HCT116 (cell line): ENCODE data around the gene SLMAP. TPM values are rescaled to one million over a fixed set of nuclear protein-coding genes. Genes with fewer than 3 reads are reported as not detected.

ENCODE experiments used
- ATAC-seq: fragments of 200-7000 bp; cut with Tn5 transposase; 2 replicates; pipeline ENCODE4 v1.9.1; 2020; ENCODE audit warnings: mild to moderate bottlenecking, moderate library complexity
- BruUV-seq: library from RNA; stranded (reverse); fragments of 400-500 nt; replicated peaks from 2 replicates; lab custom pipeline; 2021; lab: Mats Ljungman, UMichigan
- CTCF ChIA-PET: fragments of 300-600 bp; sonication (Branson Sonifier 250); formaldehyde crosslinking; loops from one replicate; lab custom pipeline; 2021; ENCODE audit warnings: antibody characterized with exemption; lab: Charles Lee
- POLR2A ChIA-PET: fragments of 300-600, 350-600 bp; sonication (Branson Sonifier 250); formaldehyde crosslinking; loops from one replicate; lab custom pipeline; 2021; ENCODE audit warnings: antibody characterized with exemption; lab: Charles Lee
- RAD21 ChIA-PET, 2 experiments: fragments of 300-600 bp; sonication (Branson Sonifier 250); formaldehyde crosslinking; loops; one replicate each; lab custom pipeline; 2023; ENCODE audit warnings: low total read pairs in 2 of 2; ENCODE audit not compliant: uncharacterized antibody in 2 of 2, unreplicated experiment in 2 of 2, low non-redundant PET in 1 of 2; lab: Charles Lee
- DNase-seq: peaks from one replicate; pipeline ENCODE4 v3.0.0-alpha.2; 2010; ENCODE audit warnings: low read depth, low spot score
- H2AFZ ChIP-seq: fragments of 200-600 bp; shearing (Covaris generic), sonication (generic); 2 replicates; pipeline ENCODE4 v1.6.1; 2017; ENCODE audit warnings: low read depth, mixed run types, mixed read lengths, antibody characterized with exemption, low read length; ENCODE audit not compliant: poor library complexity, severe bottlenecking
- H3K27ac ChIP-seq: 2 replicates; pipeline ENCODE4 v1.5.1; 2012; ENCODE audit warnings: low read depth, low read length
- H3K27me3 ChIP-seq: fragments of 200-600 bp; sonication (generic); 2 replicates; pipeline ENCODE4 v1.6.1; 2016; ENCODE audit warnings: mixed run types, low read length, mixed read lengths; ENCODE audit not compliant: insufficient read depth
- H3K36me3 ChIP-seq, 2 experiments: fragments of 200-500 bp in 1 of 2; fragments of 200-600 bp in 1 of 2; sonication (Bioruptor generic) in 1 of 2; sonication (generic) in 1 of 2; 2 replicates each; pipeline versions ENCODE4 v1.5.1 to v1.6.1; 2014 to 2016; ENCODE audit warnings: low read length in 2 of 2, inconsistent platforms in 1 of 2, mixed read lengths in 1 of 2, mixed run types in 1 of 2; ENCODE audit not compliant: insufficient read depth in 2 of 2, control insufficient read depth in 1 of 2
- H3K4me1 ChIP-seq, 2 experiments: fragments of 200-600 bp in 1 of 2; sonication (generic) in 1 of 2; 2 replicates each; pipeline versions ENCODE4 v1.5.1 to v1.6.1; 2012 to 2017; ENCODE audit warnings: low read length in 2 of 2, inconsistent platforms in 1 of 2, mild to moderate bottlenecking in 1 of 2, mixed read lengths in 1 of 2, mixed run types in 1 of 2, moderate library complexity in 1 of 2; ENCODE audit not compliant: insufficient read depth in 2 of 2, control insufficient read depth in 1 of 2
- H3K4me2 ChIP-seq: fragments of 200-600 bp; sonication (generic); 2 replicates; pipeline ENCODE4 v1.6.1; 2017; ENCODE audit warnings: mixed run types, low read length, mixed read lengths
- H3K4me3 ChIP-seq, 2 experiments: fragments of 200-600 bp in 1 of 2; sonication (generic) in 1 of 2; replicated peaks in 1 of 2; 2 replicates each; pipeline ENCODE4 v1.5.1; 2011 to 2016; ENCODE audit warnings: low read length in 2 of 2, control low read depth in 1 of 2, low read depth in 1 of 2, mild to moderate bottlenecking in 1 of 2, mixed read lengths in 1 of 2, mixed run types in 1 of 2
- H3K79me2 ChIP-seq: fragments of 200-600 bp; sonication (generic); 2 replicates; pipeline ENCODE4 v1.6.1; 2017; ENCODE audit warnings: mild to moderate bottlenecking, mixed run types, low read length, moderate library complexity, mixed read lengths; ENCODE audit not compliant: insufficient read depth
- H3K9ac ChIP-seq: fragments of 200-600 bp; sonication (generic); 2 replicates; pipeline ENCODE4 v1.6.1; 2016; ENCODE audit warnings: low read length, mixed read lengths
- H3K9me2 ChIP-seq: fragments of 200-600 bp; sonication (generic), shearing (Covaris generic); 2 replicates; pipeline ENCODE4 v1.6.1; 2017; ENCODE audit warnings: mixed run types, mild to moderate bottlenecking, moderate library complexity; ENCODE audit not compliant: insufficient read depth
- H3K9me3 ChIP-seq, 2 experiments: fragments of 200-500 bp in 1 of 2; fragments of 200-600 bp in 1 of 2; sonication (Bioruptor generic) in 1 of 2; sonication (generic) in 1 of 2; 2 replicates each; pipeline ENCODE4 v1.6.1; 2014 to 2017; ENCODE audit warnings: low read length in 2 of 2, mixed read lengths in 2 of 2, inconsistent platforms in 1 of 2, low read depth in 1 of 2, mild to moderate bottlenecking in 1 of 2, mixed run types in 1 of 2, moderate library complexity in 1 of 2; ENCODE audit not compliant: control insufficient read depth in 1 of 2, insufficient read depth in 1 of 2
- H4K20me1 ChIP-seq: fragments of 200-600 bp; sonication (generic), shearing (Covaris generic); 2 replicates; pipeline ENCODE4 v1.6.1; 2017; ENCODE audit warnings: mixed run types, mild to moderate bottlenecking, moderate library complexity; ENCODE audit not compliant: insufficient read depth
- CBX3 ChIP-seq: IDR thresholded peaks from 2 replicates; pipeline ENCODE4 v1.6.1; 2012; ENCODE audit warnings: low read depth
- CTCF ChIP-seq, 3 experiments: fragments of 200-600 bp in 1 of 3; sonication (generic) in 1 of 3; IDR thresholded peaks in 2 of 3; conservative IDR thresholded peaks in 1 of 3; 2 replicates each; pipeline ENCODE4 v1.5.1; 2012 to 2017; ENCODE audit warnings: low read depth in 2 of 3, low read length in 2 of 3, antibody characterized with exemption in 1 of 3, borderline replicate concordance in 1 of 3, control low read depth in 1 of 3, mild to moderate bottlenecking in 1 of 3, mixed read lengths in 1 of 3, mixed run types in 1 of 3, moderate library complexity in 1 of 3; ENCODE audit not compliant: insufficient read depth in 1 of 3
- EGR1 ChIP-seq: IDR thresholded peaks from 2 replicates; pipeline ENCODE4 v1.6.1; 2012; ENCODE audit warnings: low read depth
- EZH2phosphoT487 ChIP-seq: fragments of 200-600 bp; IDR thresholded peaks from 2 replicates; pipeline ENCODE4 v1.6.1; 2018; ENCODE audit warnings: antibody characterized with exemption, borderline replicate concordance
- POLR2A ChIP-seq: IDR thresholded peaks from 2 replicates; pipeline ENCODE4 v1.7.0; 2011; ENCODE audit warnings: borderline replicate concordance; ENCODE audit not compliant: insufficient read depth, insufficient read length; ENCODE audit errors: extremely low read depth
- POLR2AphosphoS5 ChIP-seq: IDR thresholded peaks from 2 replicates; pipeline ENCODE4 v1.6.1; 2011; ENCODE audit warnings: mild to moderate bottlenecking, low read depth, low read length, moderate library complexity
- SIN3A ChIP-seq: IDR thresholded peaks from 2 replicates; pipeline ENCODE4 v1.6.1; 2012; ENCODE audit warnings: low read depth
- TCF7L2 ChIP-seq: IDR thresholded peaks from 2 replicates; pipeline ENCODE4 v1.7.0; 2011; ENCODE audit warnings: borderline replicate concordance, inconsistent platforms; ENCODE audit not compliant: insufficient read depth, insufficient read length; ENCODE audit errors: extremely low read depth
- ZBTB33 ChIP-seq: IDR thresholded peaks from 2 replicates; pipeline ENCODE4 v1.6.1; 2011; ENCODE audit warnings: mild to moderate bottlenecking, low read length, moderate library complexity; ENCODE audit not compliant: insufficient replicate concordance; ENCODE audit errors: extremely low read depth
- ZFX ChIP-seq: fragments of 450-650 bp; IDR thresholded peaks from 2 replicates; pipeline ENCODE4 v1.6.1; 2017
- ZNF274 ChIP-seq: fragments of 200-500 bp; sonication (Bioruptor generic); IDR thresholded peaks from 2 replicates; pipeline ENCODE4 v1.6.1; 2014; ENCODE audit warnings: mild to moderate bottlenecking, low read depth, low read length, inconsistent platforms
- intact Hi-C: fragments of 100-400 bp; cut with micrococcal nuclease; formaldehyde crosslinking; loops from 2 replicates; pipeline ENCODE4 v1.10.0; 2022
- total RNA-seq: library from RNA; stranded (reverse); gene quantifications from one replicate; pipeline ENCODE4 v1.2.1, GENCODE V29; 2021; ENCODE audit not compliant: unreplicated experiment
- TF ChIP-seq, protein P1 (sequence below): IDR thresholded peaks from 2 replicates; pipeline ENCODE4 v1.6.1; 2012

SLMAP gene
- total RNA-seq, 1 experiment from 2014 or later, result 81.0 TPM

GRCh38 chr3:57756528-57757401 is 656 bp downstream of the SLMAP start:
- Histone ChIP-seq H2AFZ (no peak overlapping the region), H3K4me1 (peaks cover 24 to 53% of the 10 kb centered on the region in 2 experiments), H3K27ac (peak overlapping the region; percentile 82), H3K9ac (peak overlapping the region; percentile 92), H3K9me2 (no peaks in the 10 kb centered on the region), H4K20me1 (no peaks in the 10 kb centered on the region), H3K4me2 (peak overlapping the region; percentile 73), H3K9me3 (no peaks in the 10 kb centered on the region), H3K36me3 (peaks cover 10 to 23% of the 10 kb centered on the region in 2 experiments), H3K79me2 (peaks cover 56% of the 10 kb centered on the region), H3K27me3 (no peaks in the 10 kb centered on the region), H3K4me3 (peak overlapping the region; percentile 79 to 82)
- TF ChIP-seq ZFX (peak; percentile 87), SIN3A (no peak)
- ChIA-PET CTCF (no interaction called here), RAD21 (no interaction called here), POLR2A (interaction anchor here (1.0 to 1.2 kb wide), 5 partner anchors 19 to 161 kb away, joined by 3 to 4 read pairs (median 3); no protein-coding TSS in a partner anchor)
- intact Hi-C loops, result loop anchor here (2.0 kb wide), 1 partner anchor 48 kb away; no protein-coding TSS in a partner anchor
- ATAC-seq, result peak; percentile 30
- BruUV-seq, result no TSS peak
- DNase-seq, result no peak

DNA sequence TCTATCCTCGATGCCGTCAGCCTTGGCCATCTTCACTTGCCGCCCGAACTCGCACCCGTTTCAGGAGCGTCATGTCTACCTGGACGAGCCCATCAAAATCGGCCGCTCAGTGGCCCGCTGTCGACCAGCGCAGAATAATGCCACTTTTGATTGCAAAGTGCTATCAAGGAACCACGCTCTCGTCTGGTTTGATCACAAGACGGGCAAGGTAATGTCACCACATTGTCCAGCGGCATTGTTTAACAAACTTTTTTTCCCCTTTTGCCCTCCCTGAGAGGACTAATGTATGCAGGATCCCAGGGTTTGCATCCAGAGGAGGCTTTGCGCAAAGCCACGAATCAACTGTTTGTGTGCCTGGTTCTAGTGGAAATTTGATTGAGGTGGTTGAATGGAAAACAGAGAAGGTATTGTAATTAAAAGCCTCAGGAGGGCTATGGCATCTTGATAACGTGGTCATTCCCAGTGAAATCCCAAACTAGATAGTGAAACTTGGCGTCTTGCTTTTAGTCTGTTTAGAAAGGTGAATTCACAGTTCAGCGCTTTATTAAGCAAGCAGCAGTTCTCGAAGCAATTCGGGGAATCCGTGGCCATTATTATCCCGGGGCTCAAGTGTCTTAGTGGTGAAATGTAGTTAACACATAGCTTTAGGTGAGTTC is 1.7 kb downstream of the SLMAP start:
- TSS peak; percentile 51 for BruUV-seq
- intact Hi-C loops, result loop anchor here (2.0 kb wide), 1 partner anchor 47 kb away; no protein-coding TSS in a partner anchor
- Histone ChIP-seq H3K9ac (peak overlapping the region; percentile 92), H3K79me2 (peaks cover 64% of the 10 kb centered on the region), H3K4me2 (peak overlapping the region; percentile 73), H3K27me3 (no peaks in the 10 kb centered on the region), H3K4me1 (peaks cover 16 to 43% of the 10 kb centered on the region in 2 experiments), H2AFZ (no peak overlapping the region), H3K27ac (no peak overlapping the region), H3K36me3 (peaks cover 10 to 26% of the 10 kb centered on the region in 2 experiments), H3K4me3 (peak overlapping the region; percentile 79 to 82), H3K9me2 (no peaks in the 10 kb centered on the region), H3K9me3 (no peaks in the 10 kb centered on the region), H4K20me1 (no peaks in the 10 kb centered on the region)
- DNase-seq, result no peak
- ChIA-PET CTCF (no interaction called here), POLR2A (no interaction called here), RAD21 (interaction anchor here in 1 of 2 experiments (0.7 kb wide), 1 partner anchor 62 kb away, joined by 4 read pairs; no protein-coding TSS in a partner anchor)
- no peak for ATAC-seq
- TF ChIP-seq EZH2phosphoT487 (no peak), CBX3 (no peak), CTCF (IDR thresholded peaks at IDR 0.05 in 2 of 3, conservative IDR thresholded peaks at IDR 0.05 in 1 of 3; ENCODE audit: borderline replicate concordance in 1 of 3, insufficient read depth in 1 of 3, low read depth in 2 of 3, low read length in 2 of 3) (no peak), ZNF274 (no peak), TCF7L2 (no peak), EGR1 (no peak), ZBTB33 (no peak), POLR2AphosphoS5 (no peak), POLR2A (no peak), ZFX (no peak)
- TF ChIP-seq, protein P1, sequence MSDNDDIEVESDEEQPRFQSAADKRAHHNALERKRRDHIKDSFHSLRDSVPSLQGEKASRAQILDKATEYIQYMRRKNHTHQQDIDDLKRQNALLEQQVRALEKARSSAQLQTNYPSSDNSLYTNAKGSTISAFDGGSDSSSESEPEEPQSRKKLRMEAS, result no peak
